IMR-90 (cell line): ENCODE results near the gene CEP162. TPM values are rescaled to one million over a fixed set of nuclear protein-coding genes. Genes with fewer than 3 reads are reported as not detected.

Experiments
- ATAC-seq: fragments of 200-7000 bp; cut with Tn5 transposase; 2 replicates; pipeline ENCODE4 v1.9.1; 2020; ENCODE audit warnings: low read depth, mild to moderate bottlenecking, moderate library complexity
- BruUV-seq: library from RNA; stranded (reverse); fragments of 400-500 nt; replicated peaks from 2 replicates; lab custom pipeline; 2021; lab: Mats Ljungman, UMichigan
- CTCF ChIA-PET: fragments of 300-600 bp; formaldehyde crosslinking; extraction: SDS; loops from one replicate; lab custom pipeline; 2021; ENCODE audit warnings: antibody characterized with exemption; lab: Yijun Ruan, JAX
- POLR2A ChIA-PET: fragments of 300-600 bp; sonication (Branson Sonifier 250); formaldehyde crosslinking; loops from one replicate; lab custom pipeline; 2022; ENCODE audit warnings: antibody characterized with exemption; ENCODE audit not compliant: unreplicated experiment; lab: Charles Lee
- DNase-seq: peaks from one replicate; pipeline ENCODE4 v3.0.0; 2013
- H2AFZ ChIP-seq: replicated peaks from 2 replicates; pipeline ENCODE3; 2013; ENCODE audit warnings: low read length, mild to moderate bottlenecking; ENCODE audit not compliant: poor library complexity
- H2AK5ac ChIP-seq: 2 replicates; pipeline ENCODE4 v1.6.1; 2013; ENCODE audit warnings: low read depth, low read length, inconsistent platforms
- H2AK9ac ChIP-seq: replicated peaks from 2 replicates; pipeline ENCODE3; 2013; ENCODE audit warnings: mild to moderate bottlenecking, low read depth, low read length, moderate library complexity; ENCODE audit not compliant: poor library complexity
- H2BK120ac ChIP-seq: 2 replicates; pipeline ENCODE4 v1.6.1; 2013; ENCODE audit warnings: low read depth, low read length, inconsistent platforms
- H2BK15ac ChIP-seq: 3 replicates; pipeline ENCODE4 v1.6.1; 2013; ENCODE audit warnings: low read depth, low read length, inconsistent platforms
- H2BK20ac ChIP-seq: 2 replicates; pipeline ENCODE4 v1.6.1; 2013; ENCODE audit warnings: low read depth, mild to moderate bottlenecking, inconsistent platforms, low read length, moderate library complexity
- H2BK5ac ChIP-seq: 2 replicates; pipeline ENCODE4 v1.6.1; 2013; ENCODE audit warnings: mild to moderate bottlenecking, low read depth, low read length, inconsistent platforms; ENCODE audit not compliant: poor library complexity, severe bottlenecking
- H3K14ac ChIP-seq: replicated peaks from 2 replicates; pipeline ENCODE4 v1.6.1; 2013; ENCODE audit warnings: low read depth, low read length, inconsistent platforms
- H3K18ac ChIP-seq: 2 replicates; pipeline ENCODE4 v1.6.1; 2013; ENCODE audit warnings: low read depth, low read length, control low read depth
- H3K23ac ChIP-seq: 2 replicates; pipeline ENCODE4 v1.6.1; 2013; ENCODE audit warnings: low read depth, low read length, inconsistent platforms
- H3K27ac ChIP-seq: 2 replicates; pipeline ENCODE4 v1.5.1; 2013; ENCODE audit warnings: mild to moderate bottlenecking, control low read depth, low read length; ENCODE audit not compliant: insufficient read depth
- H3K27me3 ChIP-seq: 2 replicates; pipeline ENCODE4 v1.6.1; 2013; ENCODE audit warnings: low read length; ENCODE audit not compliant: control insufficient read depth, insufficient read depth
- H3K36me3 ChIP-seq: 2 replicates; pipeline ENCODE4 v1.6.1; 2013; ENCODE audit warnings: low read length, mixed read lengths; ENCODE audit not compliant: control insufficient read depth, insufficient read depth
- H3K4ac ChIP-seq: 2 replicates; pipeline ENCODE4 v1.6.1; 2013; ENCODE audit warnings: low read depth, low read length, inconsistent platforms
- H3K4me1 ChIP-seq: 2 replicates; pipeline ENCODE4 v1.6.1; 2013; ENCODE audit warnings: low read length, mixed read lengths; ENCODE audit not compliant: control insufficient read depth, insufficient read depth
- H3K4me2 ChIP-seq: 2 replicates; pipeline ENCODE4 v1.6.1; 2013; ENCODE audit warnings: low read depth, mild to moderate bottlenecking, control low read depth, low read length, moderate library complexity
- H3K4me3 ChIP-seq: 2 replicates; pipeline ENCODE4 v1.5.1; 2013; ENCODE audit warnings: low read depth, mild to moderate bottlenecking, control low read depth, low read length, moderate library complexity; ENCODE audit not compliant: insufficient read depth
- H3K56ac ChIP-seq: 2 replicates; pipeline ENCODE4 v1.6.1; 2013; ENCODE audit warnings: low read length, inconsistent platforms; ENCODE audit not compliant: insufficient read depth; ENCODE audit errors: extremely low read depth
- H3K79me1 ChIP-seq, 2 experiments: 2 replicates each; pipeline ENCODE4 v1.6.1; 2013; ENCODE audit warnings: low read length in 2 of 2, inconsistent platforms in 1 of 2, low read depth in 1 of 2
- H3K9ac ChIP-seq: 2 replicates; pipeline ENCODE4 v1.6.1; 2013; ENCODE audit warnings: low read depth, low read length, control low read depth
- H3K9me1 ChIP-seq: 2 replicates; pipeline ENCODE4 v1.6.1; 2013; ENCODE audit warnings: low read length, inconsistent platforms; ENCODE audit not compliant: insufficient read depth
- H3K9me3 ChIP-seq: 2 replicates; pipeline ENCODE4 v1.6.1; 2013; ENCODE audit warnings: low read length; ENCODE audit not compliant: control insufficient read depth, insufficient read depth
- H4K20me1 ChIP-seq: 2 replicates; pipeline ENCODE4 v1.6.1; 2013; ENCODE audit warnings: low read length, inconsistent platforms; ENCODE audit not compliant: insufficient read depth
- H4K5ac ChIP-seq: 2 replicates; pipeline ENCODE4 v1.6.1; 2013; ENCODE audit warnings: mild to moderate bottlenecking, low read depth, low read length, control low read depth
- H4K8ac ChIP-seq, 2 experiments: 2 replicates each; pipeline ENCODE4 v1.6.1; 2013; ENCODE audit warnings: low read depth in 2 of 2, low read length in 2 of 2, control low read depth in 1 of 2, inconsistent platforms in 1 of 2
- H4K91ac ChIP-seq: 2 replicates; pipeline ENCODE4 v1.6.1; 2013; ENCODE audit warnings: low read depth, low read length, inconsistent platforms; ENCODE audit not compliant: insufficient read depth
- BHLHE40 ChIP-seq: fragments of 150-350 bp; IDR thresholded peaks from 2 replicates; pipeline ENCODE4 v1.6.1; 2016; ENCODE audit warnings: mild to moderate bottlenecking, low read depth, low read length
- CEBPB ChIP-seq: IDR thresholded peaks from 2 replicates; pipeline ENCODE4 v1.6.1; 2012; ENCODE audit warnings: low read depth, low read length, improper control_type of control experiment
- CHD1 ChIP-seq: IDR thresholded peaks from 2 replicates; pipeline ENCODE4 v1.6.1; 2012; ENCODE audit warnings: low read depth, low read length, improper control_type of control experiment
- CTCF ChIP-seq: conservative IDR thresholded peaks from 2 replicates; pipeline ENCODE4 v1.5.1; 2012; ENCODE audit warnings: mild to moderate bottlenecking, low read depth, low read length, improper control_type of control experiment
- ELK1 ChIP-seq: fragments of 150-350 bp; IDR thresholded peaks from 2 replicates; pipeline ENCODE4 v1.6.1; 2016; ENCODE audit warnings: low read depth, mild to moderate bottlenecking, low read length, moderate library complexity, borderline replicate concordance
- FOS ChIP-seq: fragments of 150-350 bp; IDR thresholded peaks from 2 replicates; pipeline ENCODE4 v1.6.1; 2016; ENCODE audit warnings: low read depth, low read length
- MAFK ChIP-seq: IDR thresholded peaks from 2 replicates; pipeline ENCODE4 v1.6.1; 2012; ENCODE audit warnings: low read depth, low read length, improper control_type of control experiment
- MXI1 ChIP-seq: IDR thresholded peaks from 2 replicates; pipeline ENCODE4 v1.6.1; 2012; ENCODE audit warnings: low read depth, mild to moderate bottlenecking, low read length, moderate library complexity, borderline replicate concordance
- POLR2A ChIP-seq: IDR thresholded peaks from 2 replicates; pipeline ENCODE4 v1.6.1; 2012; ENCODE audit warnings: mild to moderate bottlenecking, low read depth, low read length
- RAD21 ChIP-seq: IDR thresholded peaks from 2 replicates; pipeline ENCODE4 v1.6.1; 2012; ENCODE audit warnings: low read length, improper control_type of control experiment
- RCOR1 ChIP-seq: IDR thresholded peaks from 2 replicates; pipeline ENCODE4 v1.6.1; 2012; ENCODE audit warnings: mild to moderate bottlenecking, low read length, improper control_type of control experiment; ENCODE audit not compliant: insufficient replicate concordance
- RFX5 ChIP-seq: IDR thresholded peaks from 2 replicates; pipeline ENCODE4 v1.8.0; 2012; ENCODE audit warnings: low read depth, mild to moderate bottlenecking, low read length, moderate library complexity
- USF2 ChIP-seq: fragments of 150-350 bp; IDR thresholded peaks from 2 replicates; pipeline ENCODE4 v1.6.1; 2017; ENCODE audit warnings: mild to moderate bottlenecking, antibody characterized with exemption, low read length, low read depth
- WGBS, 2 experiments: methylation state at CpG; one replicate each; pipeline versions ENCODE4 v1.1.5 to v1.1.7; 2013; ENCODE audit warnings: missing lambda C conversion rate in 2 of 2; ENCODE audit not compliant: insufficient read length in 1 of 2; ENCODE audit errors: extremely low coverage in 2 of 2; 5-methylcytosine and 5-hydroxymethylcytosine counted together
- dilution Hi-C: fragments of 300-500 bp; cut with HindIII; formaldehyde crosslinking; loops from one replicate; pipeline ENCODE4 v1.14.3; 2018; ENCODE audit warnings: low sequenced_read_pairs; ENCODE audit not compliant: unreplicated experiment
- in situ Hi-C: fragments of 300-500 bp; cut with MboI; formaldehyde crosslinking; loops from 3 replicates; pipeline ENCODE4 v1.14.3; 2019; ENCODE audit warnings: low sequenced_read_pairs, inconsistent platforms, mixed read lengths
- intact Hi-C: fragments of 100-400 bp; cut with micrococcal nuclease; formaldehyde crosslinking; loops from 2 replicates; pipeline ENCODE4 v1.10.0; 2022
- polyA plus RNA-seq, 3 experiments: library from polyadenylated mRNA; depleted of rRNA; stranded (reverse); fragments of >200 nt; gene quantifications; 2 replicates each; pipeline ENCODE4 v1.2.3, GENCODE V29; 2012; ENCODE audit warnings: low replicate concordance in 1 of 3
- total RNA-seq: library from RNA; depleted of rRNA; stranded (reverse); fragments of >200 nt; gene quantifications from 2 replicates; pipeline ENCODE4 v1.2.3, GENCODE V29; 2012

Gene CEP162
- total and polyA plus RNA-seq, 2 of the 4 experiments (the other 2 are of a cell fraction) = 1.2 to 1.6 TPM

GRCh38 chr6:84156306-84156705, 71.1 kb downstream of the CEP162 start:
- dilution Hi-C loops = no loop called here
- TF ChIP-seq USF2 (no peak), RCOR1 (no peak), ELK1 (no peak), CHD1 (no peak), RFX5 (no peak), FOS (no peak), BHLHE40 (no peak), POLR2A (no peak), RAD21 (no peak), CTCF (no peak), MAFK (no peak), CEBPB (no peak), MXI1 (no peak)
- Histone ChIP-seq H3K4ac (no peak overlapping the region), H3K56ac (no peak overlapping the region), H2BK15ac (no peak overlapping the region), H4K91ac (no peak overlapping the region), H2AFZ (no peak overlapping the region), H3K27me3 (no peaks in the 10 kb centered on the region), H4K8ac (no peak overlapping the region), H3K27ac (no peak overlapping the region), H4K20me1 (no peaks in the 10 kb centered on the region), H2BK20ac (no peak overlapping the region), H3K4me2 (no peak overlapping the region), H3K36me3 (0 out of 2 replicates have a peak, but pooled peaks cover 2% of the 10 kb centered on the region), H3K4me3 (no peak overlapping the region), H4K5ac (no peak overlapping the region), H2AK9ac (no peak overlapping the region), H3K79me1 (no peaks in the 10 kb centered on the region), H2BK5ac (no peak overlapping the region), H3K23ac (no peak overlapping the region), H2AK5ac (no peak overlapping the region), H3K9ac (no peak overlapping the region), H3K14ac (no peak overlapping the region), H3K18ac (no peak overlapping the region), H3K4me1 (no peaks in the 10 kb centered on the region), H2BK120ac (no peak overlapping the region), H3K9me1 (no peaks in the 10 kb centered on the region), H3K9me3 (no peaks in the 10 kb centered on the region)
- DNase-seq = no peak
- ATAC-seq = no peak
- no TSS peak for BruUV-seq
- ChIA-PET CTCF (no interaction called here), POLR2A (no interaction called here)
- intact Hi-C loops = no loop called here
- whole genome bisulfite sequencing, 2 experiments = no CpG with 5 or more reads among the region's 4 CpGs
- in situ Hi-C loops = no loop called here
